Effector memory CD4-positive, alpha-beta T cell (primary cell): ENCODE measurements around the gene RANBP1.

Experiments
- DNase-seq, 3 donors: peaks; one replicate each; pipeline ENCODE4 v3.0.0-alpha.2; 2020
- H3K27ac ChIP-seq: 2 replicates; pipeline ENCODE4 v1.7.0; 2013; ENCODE audit warnings: mild to moderate bottlenecking, low read length, moderate library complexity; ENCODE audit not compliant: insufficient read depth, poor library complexity, severe bottlenecking
- H3K27me3 ChIP-seq: replicated peaks from 2 replicates; pipeline ENCODE4 v1.7.0; 2013; ENCODE audit warnings: mild to moderate bottlenecking, low read length; ENCODE audit not compliant: insufficient read depth, control insufficient read depth, poor library complexity, severe bottlenecking
- H3K36me3 ChIP-seq: 2 replicates; pipeline ENCODE4 v1.7.0; 2013; ENCODE audit warnings: mild to moderate bottlenecking, low read length, moderate library complexity; ENCODE audit not compliant: control insufficient read depth, insufficient read depth
- H3K4me1 ChIP-seq: 2 replicates; pipeline ENCODE4 v1.7.0; 2013; ENCODE audit warnings: low read length, mild to moderate bottlenecking; ENCODE audit not compliant: control insufficient read depth, insufficient read depth, poor library complexity, severe bottlenecking
- H3K4me3 ChIP-seq: 2 replicates; pipeline ENCODE4 v1.7.0; 2013; ENCODE audit warnings: low read length, low read depth, mild to moderate bottlenecking; ENCODE audit not compliant: insufficient read depth, poor library complexity, severe bottlenecking
- H3K9me3 ChIP-seq: 2 replicates; pipeline ENCODE4 v1.7.0; 2013; ENCODE audit warnings: mild to moderate bottlenecking, low read length, moderate library complexity; ENCODE audit not compliant: control insufficient read depth

The RANBP1 gene

DNA sequence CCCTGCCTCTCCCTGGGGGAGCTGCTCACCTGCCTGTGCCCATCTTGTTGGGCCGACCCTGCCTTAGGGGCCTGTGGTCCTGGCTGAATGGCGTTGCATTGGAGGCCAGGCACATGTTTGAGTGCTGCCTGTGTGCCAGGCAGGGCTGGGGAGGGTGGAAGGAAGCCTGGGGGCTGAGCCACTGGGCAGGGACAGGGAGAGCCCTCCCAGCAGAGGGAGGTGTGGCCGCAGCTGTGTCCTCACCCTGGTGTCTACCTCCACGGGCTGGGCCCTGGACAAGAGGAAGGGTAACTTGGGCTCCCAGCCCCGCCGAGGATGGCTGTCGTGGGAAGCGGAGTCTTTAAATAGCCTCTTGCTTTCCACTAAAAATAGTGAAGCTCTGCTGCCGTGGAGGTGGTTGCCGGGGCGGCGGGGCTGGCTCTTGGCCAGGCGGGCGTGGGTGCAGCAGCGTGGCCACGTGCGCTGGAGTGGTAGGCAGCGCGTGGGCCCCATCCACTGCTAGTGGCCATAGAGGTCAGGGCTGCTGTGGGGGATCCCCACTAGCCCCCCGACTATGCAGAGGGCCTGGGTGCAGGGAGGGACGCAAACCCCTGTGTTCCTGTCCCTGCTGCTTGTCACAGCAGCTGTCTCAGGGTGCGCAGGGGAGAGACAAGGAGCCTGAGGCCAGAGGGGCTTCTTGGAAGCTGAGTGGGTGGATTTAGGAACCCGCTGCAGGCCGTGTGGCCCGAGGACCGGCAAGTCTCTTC lies 21.9 kb downstream of the RANBP1 start:
- Histone ChIP-seq H3K36me3 (peaks cover 11% of the 10 kb centered on the region), H3K27ac (no peak overlapping the region), H3K27me3 (no peaks in the 10 kb centered on the region), H3K4me1 (peaks cover 3% of the 10 kb centered on the region), H3K4me3 (no peak overlapping the region), H3K9me3 (no peaks in the 10 kb centered on the region)
- DNase-seq = no peak

DNA sequence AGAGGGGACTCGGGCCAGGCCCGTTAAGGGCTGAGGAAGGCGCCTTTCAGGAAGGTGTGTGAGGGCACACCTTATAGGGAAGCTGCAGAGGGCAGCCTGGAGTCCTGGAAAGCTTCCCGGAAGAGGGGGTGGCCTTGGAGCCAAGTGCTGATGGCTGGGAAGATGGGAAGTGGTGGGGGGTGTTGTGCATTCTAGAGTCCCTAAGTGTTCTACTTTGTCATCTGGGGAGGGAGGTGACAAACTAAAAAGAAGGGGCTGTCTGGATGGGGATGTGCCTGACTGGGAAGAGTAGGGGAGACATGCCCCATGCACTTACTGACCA lies 22.5 kb downstream of the RANBP1 start:
- Histone ChIP-seq H3K27me3 (no peaks in the 10 kb centered on the region), H3K9me3 (no peaks in the 10 kb centered on the region), H3K4me3 (no peak overlapping the region), H3K4me1 (no peaks in the 10 kb centered on the region), H3K36me3 (peaks cover 11% of the 10 kb centered on the region), H3K27ac (no peak overlapping the region)
- no peak for DNase-seq

DNA sequence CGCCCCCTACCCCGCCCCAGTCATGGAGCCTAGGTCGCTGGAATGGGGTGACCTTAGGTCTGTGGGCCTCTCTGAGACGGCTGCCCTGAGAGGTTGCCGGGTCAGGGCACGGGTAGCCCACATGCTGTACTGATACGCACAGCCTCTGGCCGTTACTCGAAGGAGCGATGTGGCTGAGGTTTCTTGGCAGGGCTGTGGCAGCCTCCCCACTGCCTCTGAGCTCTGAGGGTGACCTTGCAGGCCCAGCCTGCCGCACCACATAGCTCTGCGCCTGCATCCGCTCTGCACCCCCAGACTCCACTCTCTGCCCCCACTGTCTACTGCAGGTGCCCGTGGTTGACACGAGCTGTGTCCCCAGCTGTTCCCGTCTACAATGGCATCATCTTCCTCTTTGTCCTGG lies 23.0 kb downstream of the RANBP1 start:
- no peak for DNase-seq
- Histone ChIP-seq H3K36me3 (peaks cover 11% of the 10 kb centered on the region), H3K4me1 (no peaks in the 10 kb centered on the region), H3K4me3 (no peak overlapping the region), H3K9me3 (no peaks in the 10 kb centered on the region), H3K27me3 (no peaks in the 10 kb centered on the region), H3K27ac (no peak overlapping the region)

DNA sequence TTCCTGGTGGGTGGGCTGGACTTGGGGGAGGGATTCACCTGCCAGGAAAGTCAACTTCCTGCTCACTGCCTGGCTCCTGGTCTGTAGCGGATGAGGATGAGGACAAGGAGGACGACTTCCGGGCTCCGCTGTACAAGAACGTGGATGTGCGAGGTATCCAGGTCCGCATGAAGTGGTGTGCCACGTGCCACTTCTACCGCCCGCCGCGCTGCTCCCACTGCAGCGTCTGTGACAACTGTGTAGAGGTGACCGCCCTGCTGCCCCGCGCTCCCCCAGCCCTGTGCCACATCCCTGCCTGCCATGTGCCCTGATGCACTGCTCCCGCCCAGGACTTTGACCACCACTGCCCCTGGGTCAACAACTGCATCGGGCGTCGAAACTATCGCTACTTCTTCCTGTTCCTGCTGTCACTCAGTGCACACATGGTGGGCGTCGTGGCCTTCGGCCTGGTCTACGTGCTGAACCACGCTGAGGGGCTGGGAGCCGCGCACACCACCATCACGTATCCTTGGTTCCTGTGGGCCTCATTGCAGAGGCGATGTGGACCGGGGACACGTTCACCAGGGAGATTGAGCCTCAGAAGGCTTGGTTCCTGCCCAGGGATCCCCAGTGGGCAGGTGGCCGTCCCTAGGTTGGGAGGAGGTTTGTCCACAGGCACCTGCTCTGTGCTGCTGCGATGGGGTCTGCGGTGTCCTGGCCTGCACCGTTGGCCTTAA lies 23.6 kb downstream of the RANBP1 start:
- no peaks in the 10 kb centered on the region for H3K4me1 ChIP-seq
- no peaks in the 10 kb centered on the region for H3K9me3 ChIP-seq
- H3K36me3 ChIP-seq = peaks cover 11% of the 10 kb centered on the region
- DNase-seq = no peak
- H3K27me3 ChIP-seq = no peaks in the 10 kb centered on the region
- no peak overlapping the region for H3K27ac ChIP-seq
- H3K4me3 ChIP-seq = no peak overlapping the region

DNA sequence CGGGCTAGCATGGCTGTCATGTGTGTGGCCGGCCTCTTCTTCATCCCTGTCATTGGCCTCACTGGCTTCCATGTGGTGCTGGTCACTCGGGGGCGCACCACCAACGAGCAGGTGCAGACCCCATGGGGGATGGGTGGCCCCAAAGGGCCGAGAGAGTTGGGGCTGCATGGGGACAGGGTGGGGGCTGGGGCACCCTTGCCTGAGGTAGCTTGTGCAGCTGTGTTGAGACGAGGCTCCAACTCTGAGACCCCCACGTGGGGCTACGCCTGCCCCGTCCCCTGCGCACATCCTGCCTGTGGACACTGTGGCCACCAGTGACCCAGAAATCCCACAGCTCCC lies 24.2 kb downstream of the RANBP1 start:
- H3K27me3 ChIP-seq = no peaks in the 10 kb centered on the region
- H3K4me3 ChIP-seq = no peak overlapping the region
- H3K4me1 ChIP-seq = no peaks in the 10 kb centered on the region
- no peak overlapping the region for H3K27ac ChIP-seq
- no peaks in the 10 kb centered on the region for H3K9me3 ChIP-seq
- H3K36me3 ChIP-seq = peaks cover 11% of the 10 kb centered on the region
- no peak for DNase-seq

DNA sequence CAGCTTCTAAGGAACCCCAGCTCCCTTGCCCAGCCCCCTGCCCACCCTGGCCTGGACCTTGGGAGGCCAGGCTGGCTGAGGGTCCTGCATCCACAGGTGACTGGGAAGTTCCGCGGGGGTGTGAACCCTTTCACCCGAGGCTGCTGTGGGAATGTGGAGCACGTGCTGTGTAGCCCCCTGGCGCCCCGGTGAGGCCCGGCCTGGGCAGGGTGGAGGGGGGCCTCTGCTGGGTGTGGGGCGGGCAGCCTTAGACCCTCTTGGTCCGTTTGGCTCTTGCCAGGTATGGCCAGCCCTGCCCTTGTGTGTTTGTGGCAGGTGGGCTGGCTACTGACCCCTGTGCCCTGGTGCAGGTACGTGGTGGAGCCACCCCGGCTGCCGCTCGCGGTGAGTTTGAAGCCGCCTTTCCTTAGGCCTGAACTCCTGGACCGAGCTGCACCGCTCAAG lies 24.6 kb downstream of the RANBP1 start:
- no peak overlapping the region for H3K4me3 ChIP-seq
- H3K27me3 ChIP-seq = no peaks in the 10 kb centered on the region
- no peak overlapping the region for H3K27ac ChIP-seq
- no peak for DNase-seq
- no peaks in the 10 kb centered on the region for H3K4me1 ChIP-seq
- H3K36me3 ChIP-seq = peaks cover 11% of the 10 kb centered on the region
- H3K9me3 ChIP-seq = no peaks in the 10 kb centered on the region

DNA sequence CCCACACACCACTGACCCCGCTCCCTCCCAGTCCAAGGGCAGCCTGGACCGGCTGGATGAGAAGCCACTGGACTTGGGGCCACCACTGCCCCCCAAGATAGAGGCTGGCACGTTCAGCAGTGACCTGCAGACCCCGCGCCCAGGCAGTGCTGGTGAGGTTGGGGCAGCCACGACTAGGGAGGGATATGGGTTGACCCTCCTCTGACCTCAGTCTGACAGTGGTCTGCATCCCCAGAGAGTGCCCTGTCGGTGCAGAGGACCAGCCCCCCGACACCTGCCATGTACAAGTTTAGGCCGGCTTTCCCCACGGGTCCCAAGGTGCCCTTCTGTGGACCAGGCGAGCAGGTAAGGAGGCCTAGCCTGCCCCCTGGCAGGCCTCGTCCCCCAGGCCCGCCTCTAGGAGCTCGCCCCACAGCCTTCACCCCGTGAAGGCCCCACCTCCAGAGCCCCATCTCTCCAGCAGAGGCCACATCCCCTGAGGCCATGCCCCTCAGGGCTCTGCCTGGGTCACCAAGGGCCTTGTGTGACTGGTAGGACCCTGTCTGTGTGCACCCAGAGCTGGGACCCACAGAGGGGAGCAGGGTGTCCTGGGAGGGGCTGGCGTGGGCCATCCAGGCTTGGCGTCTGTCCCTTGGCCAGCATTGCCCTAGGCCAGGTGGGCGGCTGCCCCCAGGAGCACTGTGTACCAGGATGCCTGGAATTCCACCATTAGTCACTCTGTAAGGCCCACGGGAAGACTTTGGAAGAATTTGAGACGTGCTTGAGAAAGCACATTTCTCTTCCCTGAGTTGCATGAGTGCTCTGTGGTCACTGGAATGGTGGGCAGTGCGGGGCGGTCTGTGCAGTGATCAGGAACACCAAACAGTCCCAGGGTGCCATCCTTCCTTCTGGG lies 25.5 kb downstream of the RANBP1 start:
- H3K4me3 ChIP-seq = no peak overlapping the region
- H3K27me3 ChIP-seq = no peaks in the 10 kb centered on the region
- H3K9me3 ChIP-seq = no peaks in the 10 kb centered on the region
- no peak for DNase-seq
- no peak overlapping the region for H3K27ac ChIP-seq
- H3K4me1 ChIP-seq = no peaks in the 10 kb centered on the region
- peaks cover 11% of the 10 kb centered on the region for H3K36me3 ChIP-seq

DNA sequence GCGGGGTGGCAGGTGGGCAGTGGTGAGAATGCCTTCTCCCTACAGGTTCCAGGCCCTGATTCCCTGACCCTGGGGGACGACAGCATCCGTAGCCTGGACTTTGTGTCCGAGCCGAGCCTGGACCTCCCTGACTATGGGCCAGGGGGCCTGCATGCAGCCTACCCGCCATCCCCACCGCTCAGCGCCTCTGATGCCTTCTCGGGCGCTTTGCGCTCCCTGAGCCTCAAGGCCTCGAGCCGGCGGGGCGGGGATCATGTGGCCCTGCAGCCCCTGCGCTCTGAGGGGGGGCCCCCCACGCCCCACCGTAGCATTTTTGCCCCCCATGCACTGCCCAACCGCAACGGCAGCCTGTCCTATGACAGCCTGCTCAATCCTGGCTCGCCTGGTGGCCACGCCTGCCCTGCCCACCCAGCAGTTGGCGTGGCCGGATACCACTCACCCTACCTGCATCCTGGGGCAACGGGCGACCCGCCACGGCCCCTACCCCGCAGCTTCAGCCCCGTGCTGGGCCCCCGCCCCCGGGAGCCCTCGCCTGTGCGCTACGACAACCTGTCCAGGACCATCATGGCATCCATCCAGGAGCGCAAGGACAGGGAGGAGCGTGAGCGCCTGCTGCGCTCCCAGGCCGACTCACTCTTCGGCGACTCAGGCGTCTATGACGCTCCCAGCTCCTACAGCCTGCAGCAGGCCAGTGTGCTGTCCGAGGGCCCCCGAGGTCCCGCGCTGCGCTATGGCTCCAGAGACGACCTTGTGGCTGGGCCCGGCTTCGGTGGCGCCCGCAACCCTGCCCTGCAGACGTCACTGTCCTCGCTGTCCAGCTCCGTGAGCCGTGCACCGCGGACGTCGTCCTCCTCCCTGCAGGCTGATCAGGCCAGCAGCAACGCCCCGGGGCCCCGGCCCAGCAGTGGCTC lies 27.1 kb downstream of the RANBP1 start:
- H3K9me3 ChIP-seq = no peaks in the 10 kb centered on the region
- no peak overlapping the region for H3K27ac ChIP-seq
- H3K4me1 ChIP-seq = no peaks in the 10 kb centered on the region
- H3K4me3 ChIP-seq = no peak overlapping the region
- H3K36me3 ChIP-seq = peaks cover 11% of the 10 kb centered on the region
- DNase-seq = no peak
- H3K27me3 ChIP-seq = no peaks in the 10 kb centered on the region

DNA sequence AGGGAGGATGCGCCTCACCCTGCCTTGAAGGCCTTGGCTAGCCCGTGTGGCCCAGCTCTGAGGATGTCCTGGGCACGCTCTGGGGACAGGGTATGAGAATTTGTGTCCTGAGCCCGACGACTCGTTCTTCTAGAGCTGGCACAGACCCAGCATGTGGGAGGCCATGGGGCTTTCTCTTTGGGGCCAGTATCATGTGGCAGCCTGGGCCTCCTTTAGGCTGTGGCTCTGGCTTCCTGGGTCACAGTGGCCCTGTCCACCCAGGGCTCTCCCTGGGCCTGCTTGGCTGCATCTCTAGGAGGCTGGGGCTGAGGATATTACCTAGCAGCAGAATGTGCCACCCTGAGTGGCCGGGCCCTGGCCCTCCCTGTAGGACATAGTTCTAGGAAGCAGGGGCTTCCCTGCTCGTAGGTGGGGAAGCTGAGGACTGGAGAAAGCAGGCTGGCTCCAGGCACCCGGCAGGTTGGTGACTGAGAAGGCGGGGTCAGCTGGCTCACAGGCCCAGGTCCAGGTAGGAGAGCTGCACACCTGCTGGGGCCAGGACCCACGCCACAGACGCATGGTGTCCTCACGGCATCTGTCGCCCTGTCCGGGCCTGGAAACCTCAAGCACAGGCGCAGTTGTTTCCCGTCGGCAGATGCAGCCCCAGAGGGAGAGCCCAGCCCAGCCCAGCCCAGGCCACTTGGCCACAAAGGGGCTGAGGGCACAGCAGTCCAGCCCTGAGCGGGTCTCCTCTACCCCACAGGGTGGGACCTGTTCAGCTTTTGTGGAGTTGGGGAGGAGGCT lies 28.2 kb downstream of the RANBP1 start:
- H3K36me3 ChIP-seq = peaks cover 11% of the 10 kb centered on the region
- H3K27ac ChIP-seq = no peak overlapping the region
- H3K9me3 ChIP-seq = no peaks in the 10 kb centered on the region
- H3K4me3 ChIP-seq = no peak overlapping the region
- H3K4me1 ChIP-seq = no peaks in the 10 kb centered on the region
- DNase-seq = no peak
- H3K27me3 ChIP-seq = no peaks in the 10 kb centered on the region
